Measurements from ENCODE around the gene CDO1. TPM values are rescaled to one million over a fixed set of nuclear protein-coding genes. Genes with fewer than 3 reads are reported as not detected.

Gene CDO1
- total RNA-seq = 10 to 100 TPM in 1 of 4 donors, 1 to 10 TPM in 3; 1.2 to 10.7 (median 3.2) TPM

DNA sequence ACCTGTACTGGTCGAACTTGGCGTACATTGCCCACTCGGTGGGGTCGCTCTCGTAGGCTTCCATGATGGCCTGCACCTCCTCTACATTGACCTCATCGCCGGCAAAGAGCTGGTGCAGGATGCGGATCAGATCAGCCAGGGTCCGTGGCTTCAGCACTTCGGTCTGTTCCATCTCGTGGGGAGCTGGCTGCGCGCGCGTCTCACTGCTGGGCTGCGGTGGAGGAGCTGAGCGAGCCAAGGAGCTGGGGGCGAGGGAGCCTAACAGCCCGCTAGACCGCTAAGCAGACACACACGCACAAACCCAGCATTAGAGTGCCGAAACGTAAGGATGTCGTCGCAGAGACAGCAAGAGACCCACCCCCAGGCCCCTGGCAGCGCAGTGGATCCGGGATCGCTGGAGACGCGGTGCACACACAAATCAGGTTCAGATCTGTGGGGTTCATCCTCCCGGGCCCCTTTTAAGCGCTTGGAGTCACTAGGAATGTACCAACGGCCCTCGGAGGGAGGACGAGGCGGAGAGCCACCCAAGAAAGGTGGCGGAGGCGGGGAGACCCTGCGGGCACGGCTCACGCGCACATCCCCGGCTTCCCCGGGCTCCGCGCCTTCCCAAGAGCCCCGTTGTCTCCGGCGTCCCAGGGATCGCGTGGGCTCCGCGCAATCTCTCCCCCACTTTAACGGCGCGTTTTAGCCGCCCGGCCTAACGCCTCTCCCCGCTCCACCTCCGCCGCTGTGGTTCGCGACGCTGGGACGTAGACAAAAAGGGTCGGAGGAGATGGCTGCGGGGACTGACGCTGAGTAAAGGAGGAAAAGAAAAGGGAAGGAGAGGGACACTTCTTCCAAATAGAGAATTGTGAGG, at the start of gene CDO1:
Gene CDO1 (minus strand): TSS at position 434 of the 856 bp plus-strand sequence. CDS start 262 bp downstream, at position 172.
- H3K36me3 ChIP-seq = no peaks in the 10 kb centered on the region
- H3K27ac ChIP-seq = peak within 1 kb of the TSS in 3 of 4 donors; percentile 1 to 50 (median 39)
- peaks cover 0 to 14% (median 0%) of the 10 kb centered on the region in 4 donors for H3K4me1 ChIP-seq
- no peaks in the 10 kb centered on the region for H3K9me3 ChIP-seq
- TF ChIP-seq POLR2A (IDR thresholded peaks at IDR 0.05) = no peak
- peak in 2 of 3 donors; percentile 49 to 51 for DNase-seq
- H3K27me3 ChIP-seq = peaks cover 0 to 17% of the 10 kb centered on the region in 2 donors
- H3K4me3 ChIP-seq = peak within 1 kb of the TSS; percentile 25 to 54 (median 46)

DNA sequence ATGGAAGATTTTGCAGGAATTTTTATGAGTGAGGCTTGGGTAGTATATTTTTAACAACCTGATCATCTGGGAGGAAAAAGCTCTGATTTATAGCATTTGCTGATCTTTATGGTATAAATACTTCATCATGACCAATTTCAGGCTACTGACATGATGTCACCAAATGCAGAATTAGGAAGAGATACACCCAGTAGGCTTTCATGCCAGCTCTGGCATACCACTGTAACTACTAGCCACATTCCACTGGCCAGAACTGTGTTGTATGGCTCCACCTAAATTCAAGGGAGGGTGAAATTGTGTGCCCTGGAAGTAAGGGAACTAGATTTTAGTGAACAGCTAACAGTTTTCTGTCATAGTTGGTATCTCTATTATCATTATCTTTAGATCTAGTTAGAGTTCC, 42.9 kb upstream of the CDO1 start:
- no peaks in the 10 kb centered on the region for H3K9me3 ChIP-seq
- DNase-seq = no peak
- TF ChIP-seq, protein P1, sequence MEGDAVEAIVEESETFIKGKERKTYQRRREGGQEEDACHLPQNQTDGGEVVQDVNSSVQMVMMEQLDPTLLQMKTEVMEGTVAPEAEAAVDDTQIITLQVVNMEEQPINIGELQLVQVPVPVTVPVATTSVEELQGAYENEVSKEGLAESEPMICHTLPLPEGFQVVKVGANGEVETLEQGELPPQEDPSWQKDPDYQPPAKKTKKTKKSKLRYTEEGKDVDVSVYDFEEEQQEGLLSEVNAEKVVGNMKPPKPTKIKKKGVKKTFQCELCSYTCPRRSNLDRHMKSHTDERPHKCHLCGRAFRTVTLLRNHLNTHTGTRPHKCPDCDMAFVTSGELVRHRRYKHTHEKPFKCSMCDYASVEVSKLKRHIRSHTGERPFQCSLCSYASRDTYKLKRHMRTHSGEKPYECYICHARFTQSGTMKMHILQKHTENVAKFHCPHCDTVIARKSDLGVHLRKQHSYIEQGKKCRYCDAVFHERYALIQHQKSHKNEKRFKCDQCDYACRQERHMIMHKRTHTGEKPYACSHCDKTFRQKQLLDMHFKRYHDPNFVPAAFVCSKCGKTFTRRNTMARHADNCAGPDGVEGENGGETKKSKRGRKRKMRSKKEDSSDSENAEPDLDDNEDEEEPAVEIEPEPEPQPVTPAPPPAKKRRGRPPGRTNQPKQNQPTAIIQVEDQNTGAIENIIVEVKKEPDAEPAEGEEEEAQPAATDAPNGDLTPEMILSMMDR (IDR thresholded peaks at IDR 0.05) = no peak
- TF ChIP-seq POLR2A (IDR thresholded peaks at IDR 0.05) = no peak
- H3K4me1 ChIP-seq = peaks cover 0 to 24% (median 0%) of the 10 kb centered on the region in 4 donors
- H3K27ac ChIP-seq = no peak overlapping the region
- H3K27me3 ChIP-seq = no peaks in the 10 kb centered on the region
- no peaks in the 10 kb centered on the region for H3K36me3 ChIP-seq
- H3K4me3 ChIP-seq = no peak overlapping the region

- H3K4me3 ChIP-seq = no peak overlapping the region
- H3K4me1 ChIP-seq = peaks cover 0 to 24% (median 0%) of the 10 kb centered on the region in 4 donors
- TF ChIP-seq POLR2A (IDR thresholded peaks at IDR 0.05) = no peak
- TF ChIP-seq, protein P1 (IDR thresholded peaks at IDR 0.05) = no peak
- H3K27me3 ChIP-seq = no peaks in the 10 kb centered on the region
- no peak for DNase-seq
- no peaks in the 10 kb centered on the region for H3K36me3 ChIP-seq
- H3K9me3 ChIP-seq = no peaks in the 10 kb centered on the region
- no peak overlapping the region for H3K27ac ChIP-seq
Measured at GRCh38 chr5:115858396-115858795, 41.9 kb upstream of the CDO1 start.

- H3K4me1 ChIP-seq = peaks cover 0 to 24% (median 0%) of the 10 kb centered on the region in 4 donors
- H3K4me3 ChIP-seq = no peak overlapping the region
- TF ChIP-seq, protein P1 (IDR thresholded peaks at IDR 0.05) = no peak
- TF ChIP-seq POLR2A (IDR thresholded peaks at IDR 0.05) = no peak
- H3K9me3 ChIP-seq = no peaks in the 10 kb centered on the region
- DNase-seq = no peak
- H3K27ac ChIP-seq = peak overlapping the region in 1 of 4 donors; percentile 29
- no peaks in the 10 kb centered on the region for H3K27me3 ChIP-seq
- H3K36me3 ChIP-seq = no peaks in the 10 kb centered on the region
Measured at GRCh38 chr5:115857626-115858349, 41.3 kb upstream of the CDO1 start.

GRCh38 chr5:115857057-115857479, 40.6 kb upstream of the CDO1 start:
- H3K4me1 ChIP-seq = peaks cover 0 to 24% (median 0%) of the 10 kb centered on the region in 4 donors
- no peak for DNase-seq
- H3K36me3 ChIP-seq = no peaks in the 10 kb centered on the region
- no peak for TF ChIP-seq POLR2A (IDR thresholded peaks at IDR 0.05)
- TF ChIP-seq, protein P1 (IDR thresholded peaks at IDR 0.05) = peak in 1 of 6 experiments; percentile 10
- no peak overlapping the region for H3K4me3 ChIP-seq
- H3K9me3 ChIP-seq = no peaks in the 10 kb centered on the region
- H3K27me3 ChIP-seq = no peaks in the 10 kb centered on the region
- peak overlapping the region in 1 of 4 donors; percentile 29 for H3K27ac ChIP-seq

Measured in Peyer's patch (tissue), 4 donors.